HL-60 (cell line): ENCODE data around the gene OR10J1.

ENCODE experiments used
- CTCF ChIP-seq: IDR thresholded peaks from one replicate; pipeline ENCODE4 v1.5.1; 2011; ENCODE audit warnings: low read length, control low read depth, inconsistent platforms; ENCODE audit not compliant: insufficient read depth
- GABPA ChIP-seq: IDR thresholded peaks from 2 replicates; pipeline ENCODE4 v1.6.1; 2012; ENCODE audit warnings: low read depth
- POLR2AphosphoS5 ChIP-seq: IDR thresholded peaks from 2 replicates; pipeline ENCODE4 v1.6.1; 2012; ENCODE audit warnings: low read depth
- REST ChIP-seq: IDR thresholded peaks from 2 replicates; pipeline ENCODE4 v1.6.1; 2012; ENCODE audit warnings: low read depth; ENCODE audit not compliant: insufficient replicate concordance

- TF ChIP-seq CTCF (no peak), REST (no peak), POLR2AphosphoS5 (no peak), GABPA (no peak)
These were observed 30.5 kb downstream of the OR10J1 start for GRCh38 chr1:159469921-159470533.
